ENCODE data around the gene A1BG. TPM values are rescaled to one million over a fixed set of nuclear protein-coding genes. Genes with fewer than 3 reads are reported as not detected.

A1BG gene
- total RNA-seq, 4 donors from 2014 or later = 1.0 to 14.9 (median 8.1) TPM

DNA sequence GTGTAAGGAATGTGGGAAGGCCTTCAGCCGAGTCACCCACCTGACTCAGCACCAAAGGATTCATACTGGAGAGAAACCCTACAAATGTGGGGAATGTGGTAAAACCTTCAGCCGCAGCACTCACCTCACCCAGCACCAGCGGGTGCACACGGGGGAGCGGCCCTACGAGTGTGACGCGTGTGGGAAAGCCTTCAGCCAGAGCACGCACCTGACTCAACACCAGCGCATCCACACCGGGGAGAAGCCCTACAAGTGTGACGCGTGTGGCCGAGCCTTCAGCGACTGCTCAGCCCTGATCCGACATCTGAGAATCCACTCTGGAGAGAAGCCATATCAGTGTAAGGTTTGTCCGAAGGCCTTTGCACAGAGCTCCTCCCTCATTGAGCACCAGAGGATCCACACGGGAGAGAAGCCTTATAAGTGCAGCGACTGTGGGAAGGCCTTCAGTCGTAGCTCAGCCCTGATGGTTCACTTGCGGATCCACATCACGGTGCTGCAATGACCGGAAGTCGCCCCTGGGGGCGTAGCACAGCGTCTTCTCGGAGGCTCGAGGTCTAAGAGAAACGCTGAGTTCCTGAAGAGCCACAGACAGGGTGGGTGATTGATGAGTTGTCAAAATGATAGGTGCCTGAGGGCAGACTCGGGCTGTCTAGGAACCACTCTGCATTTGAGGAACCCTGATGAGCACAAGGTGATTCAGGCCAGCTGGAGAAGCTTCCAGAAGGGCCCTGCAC, 14.3 kb downstream of the A1BG start:
- WGBS = 89% methylated on average over 25 of the region's 30 CpGs
- no peaks in the 10 kb centered on the region for H3K9me3 ChIP-seq

DNA sequence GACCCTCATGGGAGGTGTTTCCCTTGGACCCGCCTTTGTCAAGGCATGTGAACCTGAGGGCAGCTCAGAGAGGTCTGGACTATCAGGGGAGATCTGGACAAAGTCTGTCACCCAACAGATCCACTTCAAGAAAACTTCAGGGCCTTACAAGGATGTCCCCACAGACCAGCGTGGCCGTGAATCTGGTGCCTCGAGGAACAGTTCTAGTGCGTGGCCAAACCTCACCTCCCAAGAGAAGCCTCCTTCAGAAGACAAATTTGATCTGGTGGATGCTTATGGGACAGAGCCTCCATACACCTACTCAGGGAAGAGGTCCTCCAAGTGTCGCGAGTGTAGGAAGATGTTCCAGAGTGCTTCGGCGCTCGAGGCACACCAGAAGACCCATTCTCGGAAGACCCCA, 15.0 kb downstream of the A1BG start:
- Histone ChIP-seq H3K27ac (no peak overlapping the region), H3K4me3 (no peak overlapping the region), H3K36me3 (peaks cover 44% of the 10 kb centered on the region), H3K4me1 (no peaks in the 10 kb centered on the region), H3K9me3 (no peaks in the 10 kb centered on the region), H3K27me3 (no peaks in the 10 kb centered on the region)
- no peak for DNase-seq (ENCODE audit: low spot score in 2 of 2)
- TF ChIP-seq POLR2A (IDR thresholded peaks at IDR 0.05) (no peak), EP300 (IDR thresholded peaks at IDR 0.05) (no peak)
- TF ChIP-seq, protein P1, sequence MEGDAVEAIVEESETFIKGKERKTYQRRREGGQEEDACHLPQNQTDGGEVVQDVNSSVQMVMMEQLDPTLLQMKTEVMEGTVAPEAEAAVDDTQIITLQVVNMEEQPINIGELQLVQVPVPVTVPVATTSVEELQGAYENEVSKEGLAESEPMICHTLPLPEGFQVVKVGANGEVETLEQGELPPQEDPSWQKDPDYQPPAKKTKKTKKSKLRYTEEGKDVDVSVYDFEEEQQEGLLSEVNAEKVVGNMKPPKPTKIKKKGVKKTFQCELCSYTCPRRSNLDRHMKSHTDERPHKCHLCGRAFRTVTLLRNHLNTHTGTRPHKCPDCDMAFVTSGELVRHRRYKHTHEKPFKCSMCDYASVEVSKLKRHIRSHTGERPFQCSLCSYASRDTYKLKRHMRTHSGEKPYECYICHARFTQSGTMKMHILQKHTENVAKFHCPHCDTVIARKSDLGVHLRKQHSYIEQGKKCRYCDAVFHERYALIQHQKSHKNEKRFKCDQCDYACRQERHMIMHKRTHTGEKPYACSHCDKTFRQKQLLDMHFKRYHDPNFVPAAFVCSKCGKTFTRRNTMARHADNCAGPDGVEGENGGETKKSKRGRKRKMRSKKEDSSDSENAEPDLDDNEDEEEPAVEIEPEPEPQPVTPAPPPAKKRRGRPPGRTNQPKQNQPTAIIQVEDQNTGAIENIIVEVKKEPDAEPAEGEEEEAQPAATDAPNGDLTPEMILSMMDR (IDR thresholded peaks at IDR 0.05) = no peak
- 97% methylated on average over 11 of the region's 11 CpGs for WGBS

More for the DNA sequence above, 14.3 kb downstream of the A1BG start:
- Histone ChIP-seq H3K4me3 (no peak overlapping the region), H3K27me3 (no peaks in the 10 kb centered on the region), H3K36me3 (peaks cover 44% of the 10 kb centered on the region), H3K27ac (no peak overlapping the region), H3K4me1 (no peaks in the 10 kb centered on the region)
- TF ChIP-seq, protein P1 (IDR thresholded peaks at IDR 0.05) = no peak
- TF ChIP-seq POLR2AphosphoS5 (IDR thresholded peaks at IDR 0.05) = no peak
- no peak for TF ChIP-seq POLR2A (IDR thresholded peaks at IDR 0.05)
- TF ChIP-seq EP300 (IDR thresholded peaks at IDR 0.05) = no peak
- DNase-seq (ENCODE audit: low spot score in 2 of 2) = no peak

DNA sequence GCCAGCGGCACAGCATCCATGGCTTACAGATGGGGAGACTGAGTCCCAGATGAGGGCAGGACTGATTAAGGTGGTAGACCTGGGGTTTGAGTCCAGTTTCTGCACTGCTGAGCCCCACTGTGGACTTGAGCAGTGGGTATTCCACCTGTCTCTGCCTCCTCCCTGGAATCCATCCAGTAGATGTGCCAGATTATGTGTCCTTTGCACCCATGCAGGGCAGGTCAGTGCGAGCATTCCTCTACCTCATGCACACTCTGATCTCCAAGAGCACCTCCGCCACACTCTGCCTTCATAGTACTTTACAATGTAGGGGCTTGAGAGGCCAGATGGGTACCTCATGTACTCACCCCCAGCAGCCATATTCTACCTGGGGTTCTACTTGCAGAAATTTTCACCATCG, 16.5 kb downstream of the A1BG start:
- H3K27me3 ChIP-seq = no peaks in the 10 kb centered on the region
- H3K4me1 ChIP-seq = no peaks in the 10 kb centered on the region
- no peak for TF ChIP-seq EP300 (IDR thresholded peaks at IDR 0.05)
- no peak for TF ChIP-seq POLR2AphosphoS5 (IDR thresholded peaks at IDR 0.05)
- TF ChIP-seq POLR2A (IDR thresholded peaks at IDR 0.05) = no peak
- TF ChIP-seq, protein P1 (IDR thresholded peaks at IDR 0.05) = no peak
- DNase-seq (ENCODE audit: low spot score in 2 of 2) = no peak
- WGBS = 88% methylated on average over 3 of the region's 4 CpGs
- H3K36me3 ChIP-seq = peaks cover 44% of the 10 kb centered on the region
- no peak overlapping the region for H3K4me3 ChIP-seq
- no peak overlapping the region for H3K27ac ChIP-seq
- H3K9me3 ChIP-seq = no peaks in the 10 kb centered on the region

DNA sequence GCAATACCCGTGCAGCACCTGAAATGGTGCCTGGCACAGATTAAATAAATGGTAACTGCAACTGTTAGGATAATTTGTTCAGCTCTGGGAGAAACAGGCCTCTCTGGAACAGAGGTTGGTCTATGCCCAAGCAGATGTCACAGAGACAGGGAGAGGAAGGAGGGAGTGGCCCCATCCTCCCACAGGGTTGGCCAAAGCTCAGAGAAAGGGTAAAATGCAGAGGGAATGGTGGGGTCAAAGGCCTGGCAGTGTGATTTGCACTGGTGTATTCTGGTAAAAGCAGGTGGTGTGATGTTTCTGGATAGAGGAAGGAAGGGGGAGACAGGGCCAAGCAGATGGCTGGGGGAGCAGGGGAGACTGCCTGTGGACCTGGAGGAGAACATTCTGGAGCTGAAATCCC, 17.1 kb downstream of the A1BG start:
- H3K9me3 ChIP-seq = no peaks in the 10 kb centered on the region
- H3K36me3 ChIP-seq = peaks cover 44% of the 10 kb centered on the region
- H3K27ac ChIP-seq = no peak overlapping the region
- no peak for DNase-seq (ENCODE audit: low spot score in 2 of 2)
- H3K27me3 ChIP-seq = no peaks in the 10 kb centered on the region
- TF ChIP-seq, protein P1 (IDR thresholded peaks at IDR 0.05) = no peak
- no peak for TF ChIP-seq EP300 (IDR thresholded peaks at IDR 0.05)
- TF ChIP-seq POLR2A (IDR thresholded peaks at IDR 0.05) = no peak
- no peak for TF ChIP-seq POLR2AphosphoS5 (IDR thresholded peaks at IDR 0.05)
- WGBS = 92% methylated on average over 1 of the region's 1 CpG
- no peaks in the 10 kb centered on the region for H3K4me1 ChIP-seq
- no peak overlapping the region for H3K4me3 ChIP-seq

DNA sequence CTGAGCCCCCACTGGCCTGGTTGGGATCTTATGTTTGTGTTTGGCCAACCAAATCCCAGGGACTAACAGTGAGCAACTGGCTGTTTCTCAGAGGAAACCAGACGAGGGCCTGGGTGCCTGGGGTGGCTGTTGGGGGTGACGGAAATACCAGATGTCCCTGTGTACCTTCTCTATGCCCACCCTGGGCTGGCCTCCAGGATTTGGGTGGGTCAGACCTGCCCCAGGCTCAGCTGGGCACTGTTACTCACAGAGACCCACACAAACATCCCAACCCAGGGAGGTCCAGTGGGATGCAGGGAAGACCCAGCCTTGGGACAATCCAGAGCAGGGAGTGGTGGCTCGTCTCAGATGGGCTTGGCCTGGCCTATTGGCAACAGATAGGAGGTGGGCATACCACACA, 17.7 kb downstream of the A1BG start:
- TF ChIP-seq POLR2A (IDR thresholded peaks at IDR 0.05) (no peak), POLR2AphosphoS5 (IDR thresholded peaks at IDR 0.05) (no peak), EP300 (IDR thresholded peaks at IDR 0.05) (no peak)
- TF ChIP-seq, protein P1 (IDR thresholded peaks at IDR 0.05) = no peak
- H3K27me3 ChIP-seq = no peaks in the 10 kb centered on the region
- no peak for DNase-seq (ENCODE audit: low spot score in 2 of 2)
- WGBS = 73% methylated on average over 3 of the region's 3 CpGs
- H3K27ac ChIP-seq = no peak overlapping the region
- H3K4me3 ChIP-seq = no peak overlapping the region
- H3K9me3 ChIP-seq = no peaks in the 10 kb centered on the region
- H3K36me3 ChIP-seq = peaks cover 40% of the 10 kb centered on the region
- no peaks in the 10 kb centered on the region for H3K4me1 ChIP-seq

All from suprapubic skin (tissue), 4 donors.